Fibroblast of skin of left biceps (primary cell): ENCODE data around the gene CCDC69.
A peak's percentile ranks its signal among the peaks of the same experiment; 100 is the strongest.
"Not testable (repeated sequence)": the region's sequence is repeated elsewhere in the genome, so short reads cannot be mapped to it uniquely, and the experiment has no call there.

Source experiments
- DNase-seq, 2 experiments: peaks; one replicate each; pipeline ENCODE4 v3.0.0-alpha.2; 2013; ENCODE audit warnings: low read depth in 2 of 2

The CCDC69 gene

GRCh38 chr5:151223447-151224264, at the start of gene CCDC69:
Gene CCDC69, minus strand, starts transcription at chr5:151224092. Its CDS starts 122 bp downstream, at chr5:151223970.
- DNase-seq: no peak

GRCh38 chr5:151271336-151271735, 47.4 kb upstream of the CCDC69 start:
- no peak for DNase-seq

- no peak for DNase-seq
These were observed 46.7 kb upstream of the CCDC69 start for GRCh38 chr5:151270599-151270998.

GRCh38 chr5:151267491-151268260, 43.8 kb upstream of the CCDC69 start:
- no peak for DNase-seq

- no peak for DNase-seq
These were observed 40.2 kb upstream of the CCDC69 start for GRCh38 chr5:151264113-151264512.

GRCh38 chr5:151262532-151262931, 38.6 kb upstream of the CCDC69 start:
- no peak for DNase-seq

GRCh38 chr5:151259931-151260330, 36.0 kb upstream of the CCDC69 start:
- DNase-seq: no peak

- no peak for DNase-seq
These were observed 34.9 kb upstream of the CCDC69 start for GRCh38 chr5:151258816-151259215.

GRCh38 chr5:151258201-151258611, 34.3 kb upstream of the CCDC69 start:
- no peak for DNase-seq

GRCh38 chr5:151257731-151258181, 33.9 kb upstream of the CCDC69 start:
- DNase-seq: no peak

GRCh38 chr5:151255621-151256286, 31.9 kb upstream of the CCDC69 start:
- DNase-seq: no peak

- DNase-seq: not testable (repeated sequence)
These were observed 31.1 kb upstream of the CCDC69 start for GRCh38 chr5:151254990-151255389.

GRCh38 chr5:151254556-151254955, 30.7 kb upstream of the CCDC69 start:
- DNase-seq: no peak

GRCh38 chr5:151253605-151253950, 29.7 kb upstream of the CCDC69 start:
- DNase-seq: no peak

GRCh38 chr5:151252762-151253604, 29.1 kb upstream of the CCDC69 start, which contains the start of gene GM2A:
Gene GM2A, plus strand, starts transcription at chr5:151253185. Its CDS starts 32 bp downstream, at chr5:151253217.
- DNase-seq: peak; percentile 96 to 97

- DNase-seq: no peak
These were observed 27.7 kb upstream of the CCDC69 start for GRCh38 chr5:151251621-151252020.

GRCh38 chr5:151251001-151251551, 27.2 kb upstream of the CCDC69 start:
- DNase-seq: no peak

- no peak for DNase-seq
These were observed 26.6 kb upstream of the CCDC69 start for GRCh38 chr5:151250346-151251000.

- no peak for DNase-seq
These were observed 25.4 kb upstream of the CCDC69 start for GRCh38 chr5:151249281-151249680.

GRCh38 chr5:151248651-151249050, 24.8 kb upstream of the CCDC69 start:
- no peak for DNase-seq
